Fibroblast of villous mesenchyme (primary cell): ENCODE data around the gene CYTH1. TPM values are rescaled to one million over a fixed set of nuclear protein-coding genes. Genes with fewer than 3 reads are reported as not detected.

Experiments used
- DNase-seq: peaks from one replicate; pipeline ENCODE4 v3.0.0-alpha.2; 2010; ENCODE audit warnings: low read depth
- H3K4me3 ChIP-seq: 2 replicates; pipeline ENCODE4 v1.5.1; 2011; ENCODE audit warnings: low read depth, mild to moderate bottlenecking, low read length
- CTCF ChIP-seq: IDR thresholded peaks from 2 replicates; pipeline ENCODE4 v1.5.1; 2012; ENCODE audit warnings: low read depth, mild to moderate bottlenecking, low read length; ENCODE audit not compliant: insufficient read depth
- total RNA-seq: library from RNA; depleted of rRNA; stranded (reverse); fragments of >200 nt; gene quantifications from 2 replicates; pipeline ENCODE4 v1.2.3, GENCODE V29; 2012

Gene CYTH1
- total RNA-seq, 1 donor, result 19.4 TPM

GRCh38 chr17:78789149-78789662, 7.1 kb upstream of the CYTH1 start:
- TF ChIP-seq CTCF, result no peak
- no peak overlapping the region for H3K4me3 ChIP-seq

GRCh38 chr17:78788451-78788850, 6.4 kb upstream of the CYTH1 start:
- DNase-seq, result no peak
- TF ChIP-seq CTCF, result no peak
- no peak overlapping the region for H3K4me3 ChIP-seq

More at GRCh38 chr17:78789149-78789662, 7.1 kb upstream of the CYTH1 start:
- DNase-seq, result no peak

- no peak for TF ChIP-seq CTCF
- H3K4me3 ChIP-seq, result no peak overlapping the region
- no peak for DNase-seq
Observed at GRCh38 chr17:78787444-78787843, 5.4 kb upstream of the CYTH1 start.

- DNase-seq, result no peak
- H3K4me3 ChIP-seq, result no peak overlapping the region
- no peak for TF ChIP-seq CTCF
Observed at GRCh38 chr17:78785663-78786057, 3.6 kb upstream of the CYTH1 start.

- no peak overlapping the region for H3K4me3 ChIP-seq
- TF ChIP-seq CTCF, result no peak
- DNase-seq, result no peak
Observed at GRCh38 chr17:78785011-78785662, 3.1 kb upstream of the CYTH1 start.

GRCh38 chr17:78784352-78784751, 2.3 kb upstream of the CYTH1 start:
- no peak for TF ChIP-seq CTCF
- no peak overlapping the region for H3K4me3 ChIP-seq
- no peak for DNase-seq

GRCh38 chr17:78783711-78784324, 1.7 kb upstream of the CYTH1 start:
- TF ChIP-seq CTCF, result no peak
- DNase-seq, result peak; percentile 66
- H3K4me3 ChIP-seq, result no peak overlapping the region
